ENCODE results near the gene KCNMB1.

KCNMB1 gene

GRCh38 chr5:170332058-170332457 lies 57.1 kb downstream of the KCNMB1 start:
- Histone ChIP-seq H2AFZ (ENCODE audit: low read length, unreplicated experiment) (no peak overlapping the region), H3K27ac (ENCODE audit: low read depth, low read length) (no peak overlapping the region), H3K79me2 (ENCODE audit: control insufficient read depth, insufficient read depth, low read length, unreplicated experiment) (no peaks in the 10 kb centered on the region), H3K27me3 (ENCODE audit: insufficient read depth, low read length) (peaks cover 22% of the 10 kb centered on the region), H3K4me3 (ENCODE audit: low read depth, low read length) (no peak overlapping the region), H3K36me3 (ENCODE audit: insufficient read depth, low read length) (no peaks in the 10 kb centered on the region), H3K4me1 (ENCODE audit: control insufficient read depth, insufficient read depth, low read length, unreplicated experiment) (peaks cover 5% of the 10 kb centered on the region)

- H3K27me3 ChIP-seq (ENCODE audit: insufficient read depth, low read length): peaks cover 19% of the 10 kb centered on the region
- no peak overlapping the region for H3K27ac ChIP-seq (ENCODE audit: low read depth, low read length)
- no peak overlapping the region for H2AFZ ChIP-seq (ENCODE audit: low read length, unreplicated experiment)
- no peak overlapping the region for H3K4me3 ChIP-seq (ENCODE audit: low read depth, low read length)
- H3K36me3 ChIP-seq (ENCODE audit: insufficient read depth, low read length): no peaks in the 10 kb centered on the region
- peaks cover 5% of the 10 kb centered on the region for H3K4me1 ChIP-seq (ENCODE audit: control insufficient read depth, insufficient read depth, low read length, unreplicated experiment)
- H3K79me2 ChIP-seq (ENCODE audit: control insufficient read depth, insufficient read depth, low read length, unreplicated experiment): no peaks in the 10 kb centered on the region
Measured at GRCh38 chr5:170330568-170331054, 58.6 kb downstream of the KCNMB1 start.

- Histone ChIP-seq H2AFZ (ENCODE audit: low read length, unreplicated experiment) (no peak overlapping the region), H3K36me3 (ENCODE audit: insufficient read depth, low read length) (no peaks in the 10 kb centered on the region), H3K27me3 (ENCODE audit: insufficient read depth, low read length) (peaks cover 25% of the 10 kb centered on the region), H3K79me2 (ENCODE audit: control insufficient read depth, insufficient read depth, low read length, unreplicated experiment) (no peaks in the 10 kb centered on the region), H3K4me3 (ENCODE audit: low read depth, low read length) (no peak overlapping the region), H3K4me1 (ENCODE audit: control insufficient read depth, insufficient read depth, low read length, unreplicated experiment) (peaks cover 5% of the 10 kb centered on the region), H3K27ac (ENCODE audit: low read depth, low read length) (no peak overlapping the region)
Measured at GRCh38 chr5:170329524-170329923, 59.6 kb downstream of the KCNMB1 start.

- Histone ChIP-seq H3K4me3 (ENCODE audit: low read depth, low read length) (no peak overlapping the region), H3K4me1 (ENCODE audit: control insufficient read depth, insufficient read depth, low read length, unreplicated experiment) (peaks cover 5% of the 10 kb centered on the region)
Measured at GRCh38 chr5:170327829-170328228, 61.3 kb downstream of the KCNMB1 start.

GRCh38 chr5:170327168-170327567 lies 62.0 kb downstream of the KCNMB1 start:
- peaks cover 34% of the 10 kb centered on the region for H3K27me3 ChIP-seq (ENCODE audit: insufficient read depth, low read length)
- no peak overlapping the region for H3K27ac ChIP-seq (ENCODE audit: low read depth, low read length)
- no peaks in the 10 kb centered on the region for H3K36me3 ChIP-seq (ENCODE audit: insufficient read depth, low read length)
- H3K79me2 ChIP-seq (ENCODE audit: control insufficient read depth, insufficient read depth, low read length, unreplicated experiment): no peaks in the 10 kb centered on the region
- H3K4me1 ChIP-seq (ENCODE audit: control insufficient read depth, insufficient read depth, low read length, unreplicated experiment): peaks cover 5% of the 10 kb centered on the region
- H3K4me3 ChIP-seq (ENCODE audit: low read depth, low read length): no peak overlapping the region
- no peak overlapping the region for H2AFZ ChIP-seq (ENCODE audit: low read length, unreplicated experiment)

More at GRCh38 chr5:170327829-170328228, 61.3 kb downstream of the KCNMB1 start:
- Histone ChIP-seq H3K27ac (ENCODE audit: low read depth, low read length) (no peak overlapping the region), H2AFZ (ENCODE audit: low read length, unreplicated experiment) (no peak overlapping the region), H3K27me3 (ENCODE audit: insufficient read depth, low read length) (peaks cover 34% of the 10 kb centered on the region), H3K79me2 (ENCODE audit: control insufficient read depth, insufficient read depth, low read length, unreplicated experiment) (no peaks in the 10 kb centered on the region), H3K36me3 (ENCODE audit: insufficient read depth, low read length) (no peaks in the 10 kb centered on the region)
